Natural killer cell (primary cell): ENCODE data around the gene RASSF3. TPM values are rescaled to one million over a fixed set of nuclear protein-coding genes. Genes with fewer than 3 reads are reported as not detected.

Experiments used
- ATAC-seq, 3 donors: fragments of 150-1000 bp in 2 of 3; fragments of 200-7000 bp in 1 of 3; cut with Tn5 transposase; 1 replicate in 1 of 3; 2 replicates in 2 of 3; pipeline ENCODE4 v1.10.0; 2021; ENCODE audit warnings: mild to moderate bottlenecking in 2 of 3, moderate library complexity in 2 of 3
- DNase-seq, 2 donors: peaks; one replicate each; pipeline versions ENCODE4 v3.0.0 to v3.0.0-alpha.2; 2013 to 2021; ENCODE audit warnings: mixed read lengths in 1 of 2
- H3K27ac ChIP-seq: one replicate; pipeline ENCODE4 v1.5.1; 2013; ENCODE audit warnings: mild to moderate bottlenecking, low read length
- H3K27me3 ChIP-seq: one replicate; pipeline ENCODE4 v1.6.1; 2013; ENCODE audit warnings: low read length; ENCODE audit not compliant: control insufficient read depth, insufficient read depth
- H3K36me3 ChIP-seq: one replicate; pipeline ENCODE4 v1.6.1; 2013; ENCODE audit warnings: low read length; ENCODE audit not compliant: control insufficient read depth, insufficient read depth
- H3K4me1 ChIP-seq: one replicate; pipeline ENCODE4 v1.6.1; 2013; ENCODE audit warnings: low read length; ENCODE audit not compliant: control insufficient read depth, insufficient read depth
- H3K4me3 ChIP-seq: one replicate; pipeline ENCODE4 v1.5.1; 2013; ENCODE audit warnings: low read length
- H3K9me3 ChIP-seq: one replicate; pipeline ENCODE4 v1.6.1; 2013; ENCODE audit warnings: low read length; ENCODE audit not compliant: control insufficient read depth, insufficient read depth
- H3K27ac Mint-ChIP-seq, 2 donors: one replicate each; pipeline ENCODE4 v1.8.0; 2022; ENCODE audit warnings: mild to moderate bottlenecking in 2 of 2, mixed read lengths in 2 of 2, moderate library complexity in 1 of 2
- H3K27me3 Mint-ChIP-seq, 2 donors: one replicate each; pipeline ENCODE4 v1.8.0; 2022; ENCODE audit warnings: low read depth in 2 of 2, mixed read lengths in 2 of 2
- H3K36me3 Mint-ChIP-seq: one replicate; pipeline ENCODE4 v1.8.0; 2022; ENCODE audit warnings: mixed read lengths
- H3K4me1 Mint-ChIP-seq, 2 donors: one replicate each; pipeline ENCODE4 v1.8.0; 2022; ENCODE audit warnings: mixed read lengths in 2 of 2
- H3K4me3 Mint-ChIP-seq: one replicate; pipeline ENCODE4 v1.8.0; 2022; ENCODE audit warnings: mild to moderate bottlenecking, moderate library complexity, mixed read lengths
- H3K9me3 Mint-ChIP-seq, 2 donors: one replicate each; pipeline ENCODE4 v1.8.0; 2022; ENCODE audit warnings: mixed read lengths in 2 of 2
- CTCF ChIP-seq: fragments of 200-600 bp; IDR thresholded peaks from one replicate; pipeline ENCODE4 v1.8.0; 2022; ENCODE audit warnings: antibody characterized with exemption
- WGBS: methylation state at CpG from one replicate; pipeline ENCODE4 v1.1.7; 2013; ENCODE audit warnings: missing lambda C conversion rate; ENCODE audit not compliant: insufficient coverage; 5-methylcytosine and 5-hydroxymethylcytosine counted together
- intact Hi-C: fragments of 100-400 bp; cut with micrococcal nuclease; formaldehyde crosslinking; loops from one replicate; pipeline ENCODE4 v1.14.2; 2022
- total RNA-seq, 4 donors: library from RNA; stranded (reverse); fragments of 120-200 nt in 1 of 4; gene quantifications; one replicate each; pipeline versions ENCODE4 v1.2.3 to v1.2.4, GENCODE V29; 2013 to 2022

RASSF3 gene
- total RNA-seq, 3 donors from 2014 or later (not counting 1 experiment from before 2014, with no cell fraction given) = 63.4 to 105 (median 80.5) TPM

DNA sequence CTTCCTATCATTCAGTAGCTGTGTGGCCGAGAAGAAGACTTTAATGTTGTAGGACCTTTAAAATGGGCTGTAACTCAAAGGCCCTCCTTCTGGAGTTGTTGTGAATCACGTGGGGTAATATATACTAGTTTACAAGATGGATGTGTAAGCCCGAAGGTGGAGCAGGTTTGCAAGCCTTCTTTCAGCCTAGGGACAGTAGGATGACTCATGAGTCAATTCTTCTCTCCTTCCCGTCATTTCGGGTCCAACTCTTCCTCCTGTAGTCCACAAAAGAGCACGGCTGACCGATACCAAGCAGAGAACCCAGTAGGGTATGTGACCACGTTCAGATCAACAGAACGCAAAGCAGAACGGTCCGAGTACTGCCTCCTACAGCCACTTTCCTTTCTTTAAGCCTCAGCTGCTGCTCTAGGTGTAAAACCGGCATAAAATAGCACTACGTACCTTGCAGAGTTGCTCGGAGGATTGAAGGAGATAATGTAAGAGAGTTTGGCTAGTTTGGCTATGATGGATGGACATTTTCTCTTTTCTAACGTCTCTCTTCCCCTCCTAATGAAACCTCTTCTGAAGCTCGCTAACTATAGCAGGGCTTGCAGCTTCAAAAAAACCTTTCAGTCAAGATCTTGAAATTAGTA is 1.3 kb upstream of the RASSF3 start:
- Histone ChIP-seq H3K9me3 (no peaks in the 10 kb centered on the region), H3K4me3 (peak overlapping the region; percentile 78), H3K4me1 (peaks cover 22% of the 10 kb centered on the region), H3K27me3 (no peaks in the 10 kb centered on the region), H3K36me3 (no peaks in the 10 kb centered on the region), H3K27ac (peak overlapping the region; percentile 67)
- peak; percentile 41 to 57 (median 42) for ATAC-seq
- no peak for TF ChIP-seq CTCF
- Mint-ChIP-seq H3K36me3 (no peaks in the 10 kb centered on the region), H3K4me1 (peaks cover 34 to 43% of the 10 kb centered on the region in 2 donors), H3K27ac (peak overlapping the region; percentile 90), H3K27me3 (no peaks in the 10 kb centered on the region), H3K4me3 (peak overlapping the region; percentile 96), H3K9me3 (no peaks in the 10 kb centered on the region)
- DNase-seq = peak; percentile 29 to 74
- under 1% methylated on average over 10 of the region's 16 CpGs for whole genome bisulfite sequencing
- intact Hi-C loops = loop anchor here (2.0 kb wide), 1 partner anchor 50 kb away; no protein-coding TSS in a partner anchor

- 0% methylated on average over 13 of the region's 15 CpGs for WGBS
- Histone ChIP-seq H3K9me3 (no peaks in the 10 kb centered on the region), H3K27ac (peak overlapping the region; percentile 67), H3K36me3 (peaks cover 3% of the 10 kb centered on the region), H3K4me1 (peaks cover 26% of the 10 kb centered on the region), H3K27me3 (no peaks in the 10 kb centered on the region), H3K4me3 (peak overlapping the region; percentile 78)
- Mint-ChIP-seq H3K27ac (peak overlapping the region; percentile 90), H3K9me3 (no peaks in the 10 kb centered on the region), H3K4me1 (peaks cover 34 to 43% of the 10 kb centered on the region in 2 donors), H3K4me3 (peak overlapping the region; percentile 96), H3K27me3 (no peaks in the 10 kb centered on the region), H3K36me3 (no peaks in the 10 kb centered on the region)
- no peak for ATAC-seq
- TF ChIP-seq CTCF = no peak
- intact Hi-C loops = loop anchor here (2.0 to 5.0 kb wide), 5 partner anchors 49 to 107 kb away; no protein-coding TSS in a partner anchor
- DNase-seq = peak in 1 of 2 donors; percentile 55
Observed at GRCh38 chr12:64609536-64610078, 688 bp upstream of the RASSF3 start.

- Histone ChIP-seq H3K4me1 (peaks cover 32% of the 10 kb centered on the region), H3K27ac (peak overlapping the region; percentile 79), H3K36me3 (peaks cover 3% of the 10 kb centered on the region), H3K27me3 (no peaks in the 10 kb centered on the region), H3K9me3 (no peaks in the 10 kb centered on the region), H3K4me3 (peak overlapping the region; percentile 73)
- Mint-ChIP-seq H3K36me3 (no peaks in the 10 kb centered on the region), H3K9me3 (no peaks in the 10 kb centered on the region), H3K4me3 (peak overlapping the region; percentile 98), H3K27ac (peak overlapping the region; percentile 90 to 97), H3K27me3 (no peaks in the 10 kb centered on the region), H3K4me1 (peaks cover 45 to 53% of the 10 kb centered on the region in 2 donors)
- under 1% methylated on average over 60 of the region's 60 CpGs for WGBS
- ATAC-seq (peak; percentile 67 to 81 (median 76)), DNase-seq (peak; percentile 76 to 82)
- TF ChIP-seq CTCF = no peak
- intact Hi-C loops = loop anchor here (1.0 to 5.0 kb wide), 5 partner anchors 58 to 106 kb away; no protein-coding TSS in a partner anchor
Observed at GRCh38 chr12:64610660-64611340, 505 bp downstream of the RASSF3 start.
